HepG2 (cell line): Measurements from ENCODE around the gene RPLP2. TPM values are rescaled to one million over a fixed set of nuclear protein-coding genes. Genes with fewer than 3 reads are reported as not detected.

Source experiments
- EEA1 ChIP-seq: sonication (generic); formaldehyde crosslinking; IDR thresholded peaks from 2 replicates; pipeline ENCODE4 v1.5.1; 2020; ENCODE audit warnings: mild to moderate bottlenecking, missing genetic modification reagents, borderline replicate concordance
- NR2F2 ChIP-seq: IDR thresholded peaks from 2 replicates; pipeline ENCODE4 v1.6.1; 2012; ENCODE audit warnings: low read depth, inconsistent platforms, borderline replicate concordance
- NR2F6 ChIP-seq, 2 experiments: IDR thresholded peaks; 2 replicates each; pipeline ENCODE4 v1.6.1; 2016; ENCODE audit warnings: antibody characterized with exemption in 1 of 2, mild to moderate bottlenecking in 1 of 2
- PPARG ChIP-seq: conservative IDR thresholded peaks from 2 replicates; pipeline ENCODE4 v1.6.1; 2016; ENCODE audit warnings: missing biosample characterization, missing genetic modification reagents
- SATB2 ChIP-seq: sonication (generic); formaldehyde crosslinking; IDR thresholded peaks from 2 replicates; pipeline ENCODE4 v1.5.0; 2020; ENCODE audit warnings: missing genetic modification reagents
- TBX2 ChIP-seq: sonication (generic); formaldehyde crosslinking; IDR thresholded peaks from 2 replicates; pipeline ENCODE4 v1.5.0; 2020; ENCODE audit warnings: missing genetic modification reagents, mild to moderate bottlenecking, borderline replicate concordance
- ZMYM3 ChIP-seq: sonication (generic); formaldehyde crosslinking; IDR thresholded peaks from 2 replicates; pipeline ENCODE4 v1.5.1; 2020; ENCODE audit warnings: mild to moderate bottlenecking, missing genetic modification reagents
- ZNF317 ChIP-seq: sonication (generic); formaldehyde crosslinking; IDR thresholded peaks from 2 replicates; pipeline ENCODE4 v1.5.0; 2020; ENCODE audit warnings: mild to moderate bottlenecking, missing genetic modification reagents
- ZNF609 ChIP-seq: sonication (generic); formaldehyde crosslinking; IDR thresholded peaks from 2 replicates; pipeline ENCODE4 v1.4.0; 2020; ENCODE audit warnings: mild to moderate bottlenecking, missing genetic modification reagents, borderline replicate concordance
- ZNF746 ChIP-seq: sonication (generic); formaldehyde crosslinking; IDR thresholded peaks from 2 replicates; pipeline ENCODE4 v1.8.0; 2022; ENCODE audit warnings: mild to moderate bottlenecking, missing genetic modification reagents
- polyA plus RNA-seq, 8 experiments: library from polyadenylated mRNA; depleted of rRNA in 3 of 8; stranded (reverse) in 7 of 8; unstranded in 1 of 8; fragments of >200 nt; fragmentation: Illumina TruSeq in 4 of 8; extraction: Trizol in 4 of 8; gene quantifications; 2 replicates each; pipeline versions ENCODE4 v1.2.1 to v1.2.3, GENCODE V29; 2011 to 2016; ENCODE audit warnings: low read depth in 4 of 8, missing spikeins in 1 of 8, mixed read lengths in 1 of 8; ENCODE audit not compliant: insufficient read depth in 1 of 8
- total RNA-seq, 5 experiments: library from RNA; depleted of rRNA; stranded (reverse); fragments of >200 nt; fragmentation: Illumina TruSeq; extraction: Trizol; gene quantifications; 2 replicates each; pipeline ENCODE4 v1.2.3, GENCODE V29; 2016; ENCODE audit warnings: low read depth in 1 of 5
- TF ChIP-seq, protein P1 (sequence below): sonication (generic); formaldehyde crosslinking; IDR thresholded peaks from 2 replicates; pipeline ENCODE4 v1.9.0; 2022; ENCODE audit warnings: missing genetic modification reagents, mild to moderate bottlenecking, borderline replicate concordance
- TF ChIP-seq, protein P2 (sequence below): sonication (generic); formaldehyde crosslinking; IDR thresholded peaks from 2 replicates; pipeline ENCODE4 v1.4.0; 2020; ENCODE audit warnings: missing genetic modification reagents, low read depth, mild to moderate bottlenecking, borderline replicate concordance
- TF ChIP-seq, protein P3 (sequence below): sonication (generic); formaldehyde crosslinking; IDR thresholded peaks from 2 replicates; pipeline ENCODE4 v1.4.0; 2020; ENCODE audit warnings: missing genetic modification reagents

Gene RPLP2
- total and polyA plus RNA-seq, 2 of the 13 experiments (the other 11 are each of a cell fraction or from before 2014, with no cell fraction given), result 978 to 2,106 TPM

DNA sequence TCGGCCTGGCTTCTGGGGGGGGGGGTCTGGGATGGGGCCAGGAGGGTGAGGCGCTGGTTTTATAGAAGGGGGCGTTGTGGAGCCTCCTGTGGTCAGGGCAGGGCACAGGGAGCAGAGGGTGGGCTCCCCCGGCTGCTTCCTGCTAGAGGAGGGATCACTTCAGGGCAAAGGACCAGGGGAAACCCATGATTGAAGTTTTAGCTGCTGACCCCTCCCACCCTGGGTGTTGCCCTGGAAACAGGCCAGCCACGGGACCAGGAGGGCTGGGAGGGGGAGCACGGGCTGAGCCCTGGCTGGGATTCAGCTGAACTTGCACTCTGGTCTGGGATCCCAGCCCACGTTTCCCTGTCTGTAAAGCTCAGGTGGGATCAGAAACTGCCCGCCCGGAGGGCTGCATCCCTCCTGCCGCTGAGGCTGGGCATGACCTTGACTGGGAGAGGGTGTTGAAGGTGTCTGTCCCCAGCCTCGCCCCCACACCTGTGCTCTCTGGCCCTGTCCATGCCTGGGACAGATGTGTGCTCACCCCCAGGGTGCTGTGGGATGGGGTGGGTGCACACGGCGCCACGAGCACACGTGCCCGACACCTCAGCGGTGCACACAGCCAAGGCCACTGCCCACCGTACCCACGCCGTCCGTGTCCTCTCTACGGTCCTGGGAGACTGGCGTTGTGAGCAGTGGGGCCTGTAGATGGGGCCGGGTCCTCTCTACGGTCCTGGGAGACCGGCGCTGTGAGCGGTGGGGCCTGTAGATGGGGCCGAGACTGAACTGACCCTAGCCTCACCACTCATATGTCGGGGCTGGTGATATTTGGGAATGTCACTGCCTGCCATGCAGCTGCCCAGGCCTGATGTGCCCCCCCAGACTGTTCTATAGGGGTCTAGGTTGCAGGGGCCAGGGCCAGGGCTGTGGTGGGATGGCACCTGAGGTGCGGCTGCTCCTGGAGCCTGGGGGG is 35.2 kb downstream of the RPLP2 start (continued):
- TF ChIP-seq NR2F6 (IDR thresholded peaks at IDR 0.05), result no peak
- peak; percentile 35; the same call in 1 of the 2 replicates for TF ChIP-seq NR2F6 (CRISPR knock-in tag; IDR thresholded peaks at IDR 0.05)
- TF ChIP-seq ZNF609, result 0 out of 2 replicates have a peak, but pooled peaks have one; percentile 30
- TF ChIP-seq, protein P1, sequence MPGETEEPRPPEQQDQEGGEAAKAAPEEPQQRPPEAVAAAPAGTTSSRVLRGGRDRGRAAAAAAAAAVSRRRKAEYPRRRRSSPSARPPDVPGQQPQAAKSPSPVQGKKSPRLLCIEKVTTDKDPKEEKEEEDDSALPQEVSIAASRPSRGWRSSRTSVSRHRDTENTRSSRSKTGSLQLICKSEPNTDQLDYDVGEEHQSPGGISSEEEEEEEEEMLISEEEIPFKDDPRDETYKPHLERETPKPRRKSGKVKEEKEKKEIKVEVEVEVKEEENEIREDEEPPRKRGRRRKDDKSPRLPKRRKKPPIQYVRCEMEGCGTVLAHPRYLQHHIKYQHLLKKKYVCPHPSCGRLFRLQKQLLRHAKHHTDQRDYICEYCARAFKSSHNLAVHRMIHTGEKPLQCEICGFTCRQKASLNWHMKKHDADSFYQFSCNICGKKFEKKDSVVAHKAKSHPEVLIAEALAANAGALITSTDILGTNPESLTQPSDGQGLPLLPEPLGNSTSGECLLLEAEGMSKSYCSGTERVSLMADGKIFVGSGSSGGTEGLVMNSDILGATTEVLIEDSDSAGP (CRISPR knock-in tag), result no peak; the same call in 1 of the 2 replicates
- TF ChIP-seq PPARG (CRISPR knock-in tag), result no peak
- no peak for TF ChIP-seq ZMYM3 (CRISPR knock-in tag)
- 0 out of 2 replicates have a peak, but pooled peaks have one; percentile 21 for TF ChIP-seq ZNF746 (CRISPR knock-in tag)
- peak; percentile 64 for TF ChIP-seq TBX2
- TF ChIP-seq EEA1 (CRISPR knock-in tag), result peak; percentile 62; the same call in 1 of the 2 replicates
- no peak; the same call in 1 of the 2 replicates for TF ChIP-seq NR2F2
- TF ChIP-seq, protein P2, sequence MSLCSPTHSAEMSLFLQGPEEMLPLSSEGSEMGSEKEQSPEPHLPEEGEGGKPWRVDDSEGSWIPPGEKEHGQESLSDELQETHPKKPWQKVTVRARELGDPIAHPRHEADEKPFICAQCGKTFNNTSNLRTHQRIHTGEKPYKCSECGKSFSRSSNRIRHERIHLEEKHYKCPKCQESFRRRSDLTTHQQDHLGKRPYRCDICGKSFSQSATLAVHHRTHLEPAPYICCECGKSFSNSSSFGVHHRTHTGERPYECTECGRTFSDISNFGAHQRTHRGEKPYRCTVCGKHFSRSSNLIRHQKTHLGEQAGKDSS (CRISPR knock-in tag), result peak; percentile 75; the same call in 1 of the 2 replicates
- no peak for TF ChIP-seq ZNF317 (CRISPR knock-in tag)
- TF ChIP-seq SATB2, result no peak
- TF ChIP-seq, protein P3, sequence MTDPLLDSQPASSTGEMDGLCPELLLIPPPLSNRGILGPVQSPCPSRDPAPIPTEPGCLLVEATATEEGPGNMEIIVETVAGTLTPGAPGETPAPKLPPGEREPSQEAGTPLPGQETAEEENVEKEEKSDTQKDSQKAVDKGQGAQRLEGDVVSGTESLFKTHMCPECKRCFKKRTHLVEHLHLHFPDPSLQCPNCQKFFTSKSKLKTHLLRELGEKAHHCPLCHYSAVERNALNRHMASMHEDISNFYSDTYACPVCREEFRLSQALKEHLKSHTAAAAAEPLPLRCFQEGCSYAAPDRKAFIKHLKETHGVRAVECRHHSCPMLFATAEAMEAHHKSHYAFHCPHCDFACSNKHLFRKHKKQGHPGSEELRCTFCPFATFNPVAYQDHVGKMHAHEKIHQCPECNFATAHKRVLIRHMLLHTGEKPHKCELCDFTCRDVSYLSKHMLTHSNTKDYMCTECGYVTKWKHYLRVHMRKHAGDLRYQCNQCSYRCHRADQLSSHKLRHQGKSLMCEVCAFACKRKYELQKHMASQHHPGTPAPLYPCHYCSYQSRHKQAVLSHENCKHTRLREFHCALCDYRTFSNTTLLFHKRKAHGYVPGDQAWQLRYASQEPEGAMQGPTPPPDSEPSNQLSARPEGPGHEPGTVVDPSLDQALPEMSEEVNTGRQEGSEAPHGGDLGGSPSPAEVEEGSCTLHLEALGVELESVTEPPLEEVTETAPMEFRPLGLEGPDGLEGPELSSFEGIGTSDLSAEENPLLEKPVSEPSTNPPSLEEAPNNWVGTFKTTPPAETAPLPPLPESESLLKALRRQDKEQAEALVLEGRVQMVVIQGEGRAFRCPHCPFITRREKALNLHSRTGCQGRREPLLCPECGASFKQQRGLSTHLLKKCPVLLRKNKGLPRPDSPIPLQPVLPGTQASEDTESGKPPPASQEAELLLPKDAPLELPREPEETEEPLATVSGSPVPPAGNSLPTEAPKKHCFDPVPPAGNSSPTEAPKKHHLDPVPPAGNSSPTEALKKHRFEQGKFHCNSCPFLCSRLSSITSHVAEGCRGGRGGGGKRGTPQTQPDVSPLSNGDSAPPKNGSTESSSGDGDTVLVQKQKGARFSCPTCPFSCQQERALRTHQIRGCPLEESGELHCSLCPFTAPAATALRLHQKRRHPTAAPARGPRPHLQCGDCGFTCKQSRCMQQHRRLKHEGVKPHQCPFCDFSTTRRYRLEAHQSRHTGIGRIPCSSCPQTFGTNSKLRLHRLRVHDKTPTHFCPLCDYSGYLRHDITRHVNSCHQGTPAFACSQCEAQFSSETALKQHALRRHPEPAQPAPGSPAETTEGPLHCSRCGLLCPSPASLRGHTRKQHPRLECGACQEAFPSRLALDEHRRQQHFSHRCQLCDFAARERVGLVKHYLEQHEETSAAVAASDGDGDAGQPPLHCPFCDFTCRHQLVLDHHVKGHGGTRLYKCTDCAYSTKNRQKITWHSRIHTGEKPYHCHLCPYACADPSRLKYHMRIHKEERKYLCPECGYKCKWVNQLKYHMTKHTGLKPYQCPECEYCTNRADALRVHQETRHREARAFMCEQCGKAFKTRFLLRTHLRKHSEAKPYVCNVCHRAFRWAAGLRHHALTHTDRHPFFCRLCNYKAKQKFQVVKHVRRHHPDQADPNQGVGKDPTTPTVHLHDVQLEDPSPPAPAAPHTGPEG, result peak; percentile 54; the same call in 1 of the 2 replicates
